Activated CD4-positive, alpha-beta T cell treated with anti-CD3 and anti-CD28 coated beads, Interleukin-10, Interleukin-2, amounts not matched to agents 100 ng/mL and 50 ng/mL, durations not matched to agents 16 hours and 8 hours (primary cell): ENCODE results near the gene UBASH3B.
"Not testable (repeated sequence)": the region's sequence is repeated elsewhere in the genome, so short reads cannot be mapped to it uniquely, and the experiment has no call there.

ENCODE experiments used
- DNase-seq: peaks from one replicate; pipeline ENCODE4 v3.0.0-alpha.2; 2020

Gene UBASH3B

GRCh38 chr11:122863154-122863553 lies 207.6 kb downstream of the UBASH3B start:
- not testable (repeated sequence) for DNase-seq

- peak; percentile 32 for DNase-seq
Observed at GRCh38 chr11:122863704-122864326, 208.3 kb downstream of the UBASH3B start.
